ENCODE measurements around the gene ULBP3.

ULBP3 gene

GRCh38 chr6:150058986-150059385 is 9.9 kb downstream of the ULBP3 start:
- H4K20me1 ChIP-seq (ENCODE audit: insufficient read depth, low read length): no peaks in the 10 kb centered on the region
- no peak overlapping the region for H2AFZ ChIP-seq (ENCODE audit: low read length)
- H3K27ac ChIP-seq (ENCODE audit: low read depth, low read length, poor library complexity, severe bottlenecking): no peak overlapping the region
- H3K4me1 ChIP-seq (ENCODE audit: insufficient read depth, low read length, severe bottlenecking): peaks cover 3% of the 10 kb centered on the region
- no peak for TF ChIP-seq EZH2 (IDR thresholded peaks at IDR 0.05; ENCODE audit: borderline replicate concordance, low read length)
- TF ChIP-seq CTCF (IDR thresholded peaks at IDR 0.05; ENCODE audit: low read length): no peak
- no peaks in the 10 kb centered on the region for H3F3A ChIP-seq (ENCODE audit: insufficient read depth, low read length)
- no peaks in the 10 kb centered on the region for H3K9me3 ChIP-seq (ENCODE audit: low read length)
- no peaks in the 10 kb centered on the region for H3K79me2 ChIP-seq (ENCODE audit: insufficient read depth, low read length)
- no peak overlapping the region for H3K4me2 ChIP-seq (ENCODE audit: low read length)
- no peak overlapping the region for H3K9ac ChIP-seq (ENCODE audit: low read length)
- no peak overlapping the region for H3K4me3 ChIP-seq (ENCODE audit: low read depth, low read length, poor library complexity, severe bottlenecking)
- H3K27me3 ChIP-seq (ENCODE audit: insufficient read depth, low read length): peaks cover 5% of the 10 kb centered on the region; the same call in 1 of the 2 replicates
- no peaks in the 10 kb centered on the region for H3K36me3 ChIP-seq (ENCODE audit: insufficient read depth, low read length)
- H3K9me2 ChIP-seq (ENCODE audit: low read depth, low read length): no peaks in the 10 kb centered on the region

- H3K4me1 ChIP-seq (ENCODE audit: insufficient read depth, low read length, severe bottlenecking): peaks cover 3% of the 10 kb centered on the region
- TF ChIP-seq EZH2 (IDR thresholded peaks at IDR 0.05; ENCODE audit: borderline replicate concordance, low read length): no peak
- TF ChIP-seq CTCF (IDR thresholded peaks at IDR 0.05; ENCODE audit: low read length): no peak
- H3K27ac ChIP-seq (ENCODE audit: low read depth, low read length, poor library complexity, severe bottlenecking): no peak overlapping the region
- no peaks in the 10 kb centered on the region for H3K9me3 ChIP-seq (ENCODE audit: low read length)
- no peaks in the 10 kb centered on the region for H4K20me1 ChIP-seq (ENCODE audit: insufficient read depth, low read length)
- H3K79me2 ChIP-seq (ENCODE audit: insufficient read depth, low read length): no peaks in the 10 kb centered on the region
- H3K27me3 ChIP-seq (ENCODE audit: insufficient read depth, low read length): peaks cover 5% of the 10 kb centered on the region; the same call in 1 of the 2 replicates
- no peak overlapping the region for H2AFZ ChIP-seq (ENCODE audit: low read length)
- no peaks in the 10 kb centered on the region for H3F3A ChIP-seq (ENCODE audit: insufficient read depth, low read length)
- no peak overlapping the region for H3K9ac ChIP-seq (ENCODE audit: low read length)
- no peak overlapping the region for H3K4me3 ChIP-seq (ENCODE audit: low read depth, low read length, poor library complexity, severe bottlenecking)
- H3K36me3 ChIP-seq (ENCODE audit: insufficient read depth, low read length): no peaks in the 10 kb centered on the region
- no peak overlapping the region for H3K4me2 ChIP-seq (ENCODE audit: low read length)
- no peaks in the 10 kb centered on the region for H3K9me2 ChIP-seq (ENCODE audit: low read depth, low read length)
Observed at GRCh38 chr6:150058231-150058792, 10.6 kb downstream of the ULBP3 start.

- no peak for TF ChIP-seq EZH2 (IDR thresholded peaks at IDR 0.05; ENCODE audit: borderline replicate concordance, low read length)
- no peak for TF ChIP-seq CTCF (IDR thresholded peaks at IDR 0.05; ENCODE audit: low read length)
- Histone ChIP-seq H3K4me3 (ENCODE audit: low read depth, low read length, poor library complexity, severe bottlenecking) (no peak overlapping the region), H3K79me2 (ENCODE audit: insufficient read depth, low read length) (no peaks in the 10 kb centered on the region), H3K9me3 (ENCODE audit: low read length) (no peaks in the 10 kb centered on the region), H3K9ac (ENCODE audit: low read length) (no peak overlapping the region), H3K9me2 (ENCODE audit: low read depth, low read length) (no peaks in the 10 kb centered on the region), H3F3A (ENCODE audit: insufficient read depth, low read length) (no peaks in the 10 kb centered on the region), H4K20me1 (ENCODE audit: insufficient read depth, low read length) (no peaks in the 10 kb centered on the region), H3K27ac (ENCODE audit: low read depth, low read length, poor library complexity, severe bottlenecking) (no peak overlapping the region), H2AFZ (ENCODE audit: low read length) (no peak overlapping the region), H3K4me2 (ENCODE audit: low read length) (no peak overlapping the region), H3K4me1 (ENCODE audit: insufficient read depth, low read length, severe bottlenecking) (peaks cover 3% of the 10 kb centered on the region), H3K36me3 (ENCODE audit: insufficient read depth, low read length) (no peaks in the 10 kb centered on the region), H3K27me3 (ENCODE audit: insufficient read depth, low read length) (peaks cover 5% of the 10 kb centered on the region; the same call in 1 of the 2 replicates)
Observed at GRCh38 chr6:150057501-150057951, 11.4 kb downstream of the ULBP3 start.
